K562 treated with DMSO at 1 percent for 12 hours (cell line): ENCODE results near the gene SRRT. TPM values are rescaled to one million over a fixed set of nuclear protein-coding genes. Genes with fewer than 3 reads are reported as not detected.

Source experiments
- total RNA-seq: library from RNA; unstranded; fragments of 300-600 nt; gene quantifications from 2 replicates; pipeline ENCODE4 v1.2.3, GENCODE V29; 2022; ENCODE audit not compliant: insufficient read depth

SRRT gene, protein sequence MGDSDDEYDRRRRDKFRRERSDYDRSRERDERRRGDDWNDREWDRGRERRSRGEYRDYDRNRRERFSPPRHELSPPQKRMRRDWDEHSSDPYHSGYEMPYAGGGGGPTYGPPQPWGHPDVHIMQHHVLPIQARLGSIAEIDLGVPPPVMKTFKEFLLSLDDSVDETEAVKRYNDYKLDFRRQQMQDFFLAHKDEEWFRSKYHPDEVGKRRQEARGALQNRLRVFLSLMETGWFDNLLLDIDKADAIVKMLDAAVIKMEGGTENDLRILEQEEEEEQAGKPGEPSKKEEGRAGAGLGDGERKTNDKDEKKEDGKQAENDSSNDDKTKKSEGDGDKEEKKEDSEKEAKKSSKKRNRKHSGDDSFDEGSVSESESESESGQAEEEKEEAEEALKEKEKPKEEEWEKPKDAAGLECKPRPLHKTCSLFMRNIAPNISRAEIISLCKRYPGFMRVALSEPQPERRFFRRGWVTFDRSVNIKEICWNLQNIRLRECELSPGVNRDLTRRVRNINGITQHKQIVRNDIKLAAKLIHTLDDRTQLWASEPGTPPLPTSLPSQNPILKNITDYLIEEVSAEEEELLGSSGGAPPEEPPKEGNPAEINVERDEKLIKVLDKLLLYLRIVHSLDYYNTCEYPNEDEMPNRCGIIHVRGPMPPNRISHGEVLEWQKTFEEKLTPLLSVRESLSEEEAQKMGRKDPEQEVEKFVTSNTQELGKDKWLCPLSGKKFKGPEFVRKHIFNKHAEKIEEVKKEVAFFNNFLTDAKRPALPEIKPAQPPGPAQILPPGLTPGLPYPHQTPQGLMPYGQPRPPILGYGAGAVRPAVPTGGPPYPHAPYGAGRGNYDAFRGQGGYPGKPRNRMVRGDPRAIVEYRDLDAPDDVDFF
- 81.0 and 147 TPM in 2 replicates for total RNA-seq

DNA sequence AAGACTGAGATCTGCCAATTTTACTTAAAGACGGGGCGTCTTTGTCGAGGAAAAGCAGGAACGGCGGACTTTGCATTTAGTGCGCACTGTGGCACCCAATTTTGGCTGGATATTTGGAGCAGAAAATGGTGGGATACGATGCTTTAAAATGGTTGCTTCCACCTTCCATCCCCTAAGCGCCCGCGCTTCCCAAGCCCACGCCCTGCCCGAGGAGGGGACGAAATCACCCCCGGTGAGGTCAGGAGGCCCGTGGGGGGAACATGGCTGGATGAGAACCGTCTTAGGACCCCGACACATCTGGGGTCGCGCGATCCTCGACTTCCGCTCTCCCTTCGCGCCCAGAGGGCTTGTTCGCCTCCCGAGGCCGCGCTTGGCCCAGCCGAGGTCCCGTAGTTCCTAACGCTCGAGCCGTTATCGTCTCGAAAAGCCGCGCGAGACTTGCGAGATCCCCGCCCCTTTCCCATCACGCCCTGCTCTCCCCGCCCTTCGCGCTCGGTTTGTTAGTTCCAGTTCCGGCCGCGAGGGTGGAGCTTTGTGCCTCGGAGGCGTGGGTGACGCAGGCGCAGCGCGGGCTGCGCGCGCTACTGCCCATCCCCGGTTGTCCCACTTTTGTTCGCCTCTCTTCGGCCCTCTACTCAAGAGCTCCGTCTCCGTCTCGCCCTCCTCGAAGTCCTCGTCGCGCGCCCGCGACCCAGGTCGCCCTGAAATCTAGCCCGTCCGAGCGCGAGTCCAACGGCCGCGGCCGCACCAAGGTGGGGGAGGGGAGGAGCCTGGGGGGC lies at the start of gene SRRT:
Gene SRRT, plus strand, starts transcription at position 527 of the 779 bp plus-strand sequence. CDS start 488 bp downstream, outside the sequence.

DNA sequence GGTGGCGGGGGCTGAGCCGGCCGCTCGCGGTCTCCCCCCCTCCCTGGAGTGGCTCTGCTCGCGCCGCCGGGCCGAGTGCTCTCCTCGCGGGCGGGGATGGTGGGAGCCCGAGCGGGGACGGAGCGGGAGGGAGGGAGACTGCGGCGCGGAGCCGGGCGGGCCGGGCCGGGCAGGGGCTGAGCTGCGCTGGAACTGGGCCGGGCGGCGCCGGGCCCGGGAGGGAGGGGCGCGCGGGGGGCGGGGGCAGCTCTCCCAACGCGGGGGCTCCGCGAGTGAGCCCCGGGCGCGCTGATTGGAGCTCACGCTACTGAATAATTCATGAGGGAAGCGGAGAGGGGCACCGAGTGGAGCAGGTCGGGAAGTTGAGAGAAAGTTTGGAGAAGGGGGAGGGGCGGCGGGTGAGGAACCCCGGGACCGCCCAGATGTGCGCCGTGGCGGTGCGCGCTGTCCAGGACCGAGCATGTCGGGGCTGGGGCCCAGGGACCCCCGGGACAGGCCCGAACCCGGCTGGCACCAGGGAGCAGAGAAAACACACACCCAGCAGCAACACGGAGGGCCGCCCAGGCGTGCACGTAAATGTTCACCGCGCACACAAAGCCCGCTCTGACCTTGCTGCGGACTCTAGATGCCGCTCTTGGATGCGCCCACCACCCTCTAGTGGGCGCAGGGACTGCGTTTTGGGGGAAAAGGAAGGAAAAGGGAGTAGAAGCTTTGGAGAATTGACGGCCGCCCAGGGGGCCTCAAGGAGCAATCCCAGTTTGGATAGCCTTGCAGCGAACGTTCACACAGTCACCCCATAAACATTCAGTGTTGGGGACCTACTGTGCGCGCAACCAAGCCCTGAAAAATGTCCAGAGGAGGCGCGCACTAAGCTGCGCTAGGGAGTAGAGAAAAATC lies 47.3 kb upstream of the SRRT start, which contains the start of gene EPHB4:
Gene EPHB4, minus strand, starts transcription at position 194 of the 897 bp plus-strand sequence. CDS start 493 bp downstream, outside the sequence.

DNA sequence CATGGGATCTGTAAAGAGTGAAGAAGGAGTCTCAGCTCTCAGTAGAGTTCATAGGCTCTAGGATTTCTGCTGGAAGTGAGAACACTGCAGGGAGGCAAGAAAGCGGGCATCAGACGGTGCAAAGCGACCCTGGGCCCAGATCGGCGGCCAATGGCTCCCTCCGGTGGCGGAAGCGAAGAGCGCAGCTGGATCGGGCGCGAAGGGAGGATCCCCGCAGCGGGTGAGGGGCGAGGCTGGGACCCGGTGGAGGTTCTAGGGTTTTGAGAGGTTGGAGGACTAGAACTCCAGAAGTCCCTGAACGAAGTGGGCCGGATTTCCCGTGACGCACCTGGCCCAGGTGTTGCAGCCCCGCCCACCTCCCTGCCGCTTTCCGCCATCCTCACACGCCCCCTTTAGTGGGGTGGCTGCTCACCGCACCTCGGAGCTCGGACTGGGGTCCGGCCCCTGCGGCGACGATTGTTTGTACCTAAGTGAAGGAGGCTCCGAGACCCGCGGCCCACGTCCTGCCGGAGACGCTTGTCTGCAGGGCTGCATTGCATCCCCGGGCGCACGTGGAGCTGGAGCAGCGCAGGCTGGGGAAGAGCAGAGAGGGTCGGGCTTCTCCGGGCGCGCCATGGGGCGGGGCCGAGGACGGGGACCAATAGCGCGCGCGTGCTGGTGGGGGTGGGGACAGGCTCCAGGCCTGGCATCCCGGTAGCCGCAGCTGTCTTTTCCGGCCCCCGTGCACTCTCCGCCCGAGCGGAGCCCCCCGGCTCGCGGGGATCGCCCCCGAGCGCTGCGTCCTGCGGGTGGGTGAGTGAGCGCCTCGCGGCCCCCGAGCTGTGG lies 22.6 kb upstream of the SRRT start, which contains the start of gene SLC12A9:
Gene SLC12A9, plus strand, starts transcription at position 666 of the 825 bp plus-strand sequence. CDS start 1,485 bp downstream, outside the sequence.

DNA sequence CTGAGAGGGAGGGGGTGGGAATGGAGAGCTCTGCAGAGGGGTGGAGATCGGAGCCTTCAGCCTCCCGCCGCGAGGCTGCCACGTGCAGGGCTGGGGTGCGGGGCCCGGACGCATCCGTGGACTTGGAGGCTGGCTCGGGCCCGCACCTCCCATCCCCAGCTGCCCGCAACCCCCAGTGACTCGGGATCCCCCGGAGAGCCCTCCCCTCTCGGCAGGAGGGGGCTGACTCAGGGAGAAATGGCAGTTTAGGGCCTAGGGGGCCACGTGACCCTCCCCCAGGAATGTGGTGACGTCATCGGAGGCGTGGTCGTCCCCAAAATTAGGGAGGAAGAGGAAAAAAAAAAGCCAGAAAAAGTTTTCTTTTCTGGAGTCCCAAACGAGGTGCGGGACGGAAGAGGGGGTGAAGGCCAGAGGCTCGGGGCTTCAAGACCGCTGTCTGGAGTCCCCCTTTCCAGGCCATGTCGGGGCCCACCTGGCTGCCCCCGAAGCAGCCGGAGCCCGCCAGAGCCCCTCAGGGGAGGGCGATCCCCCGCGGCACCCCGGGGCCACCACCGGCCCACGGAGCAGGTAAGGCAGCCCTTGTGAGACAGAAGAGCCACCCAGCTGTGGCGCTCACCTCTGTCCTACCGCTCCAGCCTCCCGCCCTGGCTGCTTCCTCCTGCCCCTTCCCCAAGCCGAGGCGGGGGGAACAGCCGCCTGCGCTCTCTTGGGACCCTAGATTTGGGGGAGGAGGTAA lies 7.7 kb upstream of the SRRT start, which contains the start of gene TRIP6:
Gene TRIP6, plus strand, starts transcription at position 348 of the 736 bp plus-strand sequence. Its CDS starts 111 bp downstream, at position 459.

DNA sequence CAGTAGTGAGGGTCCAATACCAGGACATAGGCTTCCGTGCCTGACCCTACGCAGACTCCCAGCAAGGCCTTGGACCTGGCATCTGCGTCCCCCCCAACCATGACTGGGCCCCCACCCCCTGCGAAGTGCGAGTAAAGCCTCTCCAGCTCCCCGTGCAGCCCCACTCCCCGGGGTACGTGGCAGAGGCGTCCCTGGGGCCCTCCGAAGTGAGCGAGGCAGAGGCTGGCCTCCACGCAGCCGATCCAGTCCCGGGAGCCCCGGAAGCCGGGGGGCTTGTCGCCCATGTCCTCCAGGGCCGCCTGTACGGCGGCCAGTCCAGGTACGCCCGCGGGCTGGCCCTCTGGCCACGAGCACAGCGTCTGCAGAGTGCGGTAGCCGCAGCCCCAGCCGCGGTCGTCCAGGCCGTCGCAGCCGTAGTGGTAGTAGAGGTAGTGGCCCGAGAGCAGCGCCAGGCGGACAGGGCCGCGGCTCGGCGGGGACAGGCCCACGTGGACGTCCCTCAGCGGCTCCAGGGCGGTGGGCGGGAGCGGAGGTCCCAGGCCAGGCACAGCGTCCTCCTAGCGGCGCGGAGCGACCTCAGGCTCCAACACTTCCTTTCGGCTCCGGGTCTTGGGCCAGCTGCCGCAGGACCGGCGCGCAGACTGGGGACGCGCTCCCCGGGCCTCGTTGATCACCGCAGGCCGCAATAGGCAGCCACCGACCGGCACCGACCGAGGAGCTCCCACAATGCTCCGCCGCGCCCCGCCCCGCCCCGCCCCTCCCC lies 14.3 kb downstream of the SRRT start, which contains the start of gene UFSP1:
Gene UFSP1, minus strand, starts transcription at position 728 of the 763 bp plus-strand sequence. Its CDS starts 444 bp downstream, at position 284.

DNA sequence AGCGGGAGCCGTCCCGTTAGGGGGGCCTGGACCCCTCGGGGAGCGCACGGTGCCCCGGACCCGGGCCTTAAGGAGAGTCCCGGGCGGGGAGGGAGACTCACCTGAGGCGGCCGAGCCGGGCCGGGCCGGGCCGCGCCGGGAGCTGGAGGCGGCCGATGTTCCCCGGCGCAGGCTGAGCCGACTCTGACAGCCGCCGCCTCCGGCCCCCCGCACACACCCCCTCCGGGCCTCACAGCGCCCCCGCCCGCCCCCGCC lies 20.7 kb downstream of the SRRT start, which contains the start of gene ACHE:
Gene ACHE, minus strand, starts transcription at position 188 of the 255 bp plus-strand sequence. CDS start 1,656 bp downstream, outside the sequence.

Other genes starting within 250 kb of the SRRT start
- 47.9 and 70.0 TPM in 2 replicates for gene TFR2, start 233.6 kb upstream of the SRRT start, total RNA-seq
- not detected in 2 replicates for gene ACTL6B, start 218.7 kb upstream of the SRRT start, total RNA-seq
- 568 and 655 TPM in 2 replicates for gene GNB2, start 201.4 kb upstream of the SRRT start, total RNA-seq
- 11.4 and 30.9 TPM in 2 replicates for gene GIGYF1, start 180.9 kb upstream of the SRRT start, total RNA-seq
- gene POP7, start 169.0 kb upstream of the SRRT start, total RNA-seq: 82.2 and 128 TPM in 2 replicates
- gene EPO, start 154.6 kb upstream of the SRRT start, total RNA-seq: not detected in 2 replicates
- gene ZAN, start 141.5 kb upstream of the SRRT start, total RNA-seq: not detected in 2 replicates
- gene EPHB4, start 47.6 kb upstream of the SRRT start, total RNA-seq: 29.2 and 45.9 TPM in 2 replicates
- gene SLC12A9, start 22.4 kb upstream of the SRRT start, total RNA-seq: 11.1 and 18.6 TPM in 2 replicates
- 65.2 and 74.9 TPM in 2 replicates for gene TRIP6, start 7.7 kb upstream of the SRRT start, total RNA-seq
- 1.4 TPM in 1 of 2 replicates, not detected in the other for gene UFSP1, start 14.6 kb downstream of the SRRT start, total RNA-seq
- gene ACHE, start 20.8 kb downstream of the SRRT start, total RNA-seq: 1.4 and 5.5 TPM in 2 replicates
- 0.74 TPM in 1 of 2 replicates, not detected in the other for gene MUC3A, start 74.4 kb downstream of the SRRT start, total RNA-seq
- not detected in 2 replicates for gene MUC12, start 94.5 kb downstream of the SRRT start, total RNA-seq
- not detected in 2 replicates for gene MUC17, start 145.0 kb downstream of the SRRT start, total RNA-seq
- gene TRIM56, start 210.4 kb downstream of the SRRT start, total RNA-seq: 12.0 and 25.1 TPM in 2 replicates